H7 (cell line): ENCODE measurements around the gene SPIB. TPM values are rescaled to one million over a fixed set of nuclear protein-coding genes. Genes with fewer than 3 reads are reported as not detected.
A peak's percentile ranks its signal among the peaks of the same experiment; 100 is the strongest.

Experiments used
- DNase-seq: peaks from one replicate; pipeline ENCODE4 v3.0.0; 2012
- H3K27me3 ChIP-seq: 2 replicates; pipeline ENCODE4 v1.6.0; 2011; ENCODE audit warnings: mild to moderate bottlenecking, low read length; ENCODE audit not compliant: control insufficient read depth, insufficient read depth
- H3K36me3 ChIP-seq: replicated peaks from 2 replicates; pipeline ENCODE4 v1.5.1; 2011; ENCODE audit warnings: low read length; ENCODE audit not compliant: control insufficient read depth, insufficient read depth
- H3K4me3 ChIP-seq: 2 replicates; pipeline ENCODE4 v1.5.1; 2011; ENCODE audit warnings: low read depth, mild to moderate bottlenecking, control low read depth, low read length, moderate library complexity; ENCODE audit not compliant: insufficient read depth
- total RNA-seq: library from RNA; depleted of rRNA; stranded (reverse); fragments of >200 nt; shearing (Covaris generic); gene quantifications from 2 replicates; pipeline ENCODE4 v1.2.3, GENCODE V29; 2014

Gene SPIB
- total RNA-seq, 1 experiment from 2014 or later: 8.8 TPM

- Histone ChIP-seq H3K4me3 (no peak overlapping the region), H3K36me3 (peaks cover 26% of the 10 kb centered on the region), H3K27me3 (no peaks in the 10 kb centered on the region)
- DNase-seq: peak; percentile 44
These were observed 12.4 kb upstream of the SPIB start for GRCh38 chr19:50406156-50406820.

- Histone ChIP-seq H3K36me3 (peaks cover 27% of the 10 kb centered on the region), H3K4me3 (no peak overlapping the region), H3K27me3 (no peaks in the 10 kb centered on the region)
- DNase-seq: peak; percentile 46
These were observed 11.9 kb upstream of the SPIB start for GRCh38 chr19:50406829-50407228.

- peaks cover 24% of the 10 kb centered on the region for H3K36me3 ChIP-seq
- peak; percentile 36 for DNase-seq
- H3K4me3 ChIP-seq: no peak overlapping the region
- H3K27me3 ChIP-seq: no peaks in the 10 kb centered on the region
These were observed 9.4 kb upstream of the SPIB start for GRCh38 chr19:50409347-50409746.

GRCh38 chr19:50410109-50410508 lies 8.6 kb upstream of the SPIB start:
- DNase-seq: no peak
- H3K36me3 ChIP-seq: peaks cover 24% of the 10 kb centered on the region
- no peak overlapping the region for H3K4me3 ChIP-seq
- no peaks in the 10 kb centered on the region for H3K27me3 ChIP-seq

- no peak overlapping the region for H3K4me3 ChIP-seq
- H3K27me3 ChIP-seq: no peaks in the 10 kb centered on the region
- no peak for DNase-seq
- H3K36me3 ChIP-seq: peaks cover 20% of the 10 kb centered on the region
These were observed 6.3 kb upstream of the SPIB start for GRCh38 chr19:50412419-50412818.

GRCh38 chr19:50413096-50413495 lies 5.6 kb upstream of the SPIB start:
- peaks cover 20% of the 10 kb centered on the region for H3K36me3 ChIP-seq
- no peak for DNase-seq
- H3K4me3 ChIP-seq: no peak overlapping the region
- peaks cover 2% of the 10 kb centered on the region; the same call in 1 of the 2 replicates for H3K27me3 ChIP-seq

- H3K36me3 ChIP-seq: peaks cover 20% of the 10 kb centered on the region
- peak; percentile 49 for DNase-seq
- H3K27me3 ChIP-seq: peaks cover 2% of the 10 kb centered on the region; the same call in 1 of the 2 replicates
- no peak overlapping the region for H3K4me3 ChIP-seq
These were observed 5.2 kb upstream of the SPIB start for GRCh38 chr19:50413531-50413930.

GRCh38 chr19:50414864-50415660 lies 3.7 kb upstream of the SPIB start:
- DNase-seq: peak; percentile 98
- Histone ChIP-seq H3K36me3 (peaks cover 8% of the 10 kb centered on the region), H3K4me3 (no peak overlapping the region), H3K27me3 (peaks cover 8% of the 10 kb centered on the region)

GRCh38 chr19:50415661-50416033 lies 3.1 kb upstream of the SPIB start:
- H3K36me3 ChIP-seq: peaks cover 4% of the 10 kb centered on the region
- H3K4me3 ChIP-seq: no peak overlapping the region
- peaks cover 8% of the 10 kb centered on the region for H3K27me3 ChIP-seq
- peak; percentile 67 for DNase-seq

- Histone ChIP-seq H3K27me3 (peaks cover 8% of the 10 kb centered on the region), H3K4me3 (no peak overlapping the region), H3K36me3 (peaks cover 2% of the 10 kb centered on the region)
- DNase-seq: peak; percentile 78
These were observed 2.4 kb upstream of the SPIB start for GRCh38 chr19:50416034-50416977.

GRCh38 chr19:50417111-50418081 lies 1.3 kb upstream of the SPIB start:
- peaks cover under 1% of the 10 kb centered on the region for H3K36me3 ChIP-seq
- peak; percentile 77 for DNase-seq
- no peak overlapping the region for H3K4me3 ChIP-seq
- peaks cover 8% of the 10 kb centered on the region for H3K27me3 ChIP-seq

- peaks cover 8% of the 10 kb centered on the region for H3K27me3 ChIP-seq
- H3K4me3 ChIP-seq: peak overlapping the region; percentile 58
- peaks cover 4% of the 10 kb centered on the region for H3K36me3 ChIP-seq
- no peak for DNase-seq
These were observed 363 bp downstream of the SPIB start for GRCh38 chr19:50419022-50419579.

- peak overlapping the region; percentile 58 for H3K4me3 ChIP-seq
- DNase-seq: peak; percentile 85
- peaks cover 4% of the 10 kb centered on the region for H3K36me3 ChIP-seq
- peaks cover 8% of the 10 kb centered on the region for H3K27me3 ChIP-seq
These were observed 870 bp downstream of the SPIB start for GRCh38 chr19:50419580-50420035.
